Progenitor cell of endocrine pancreas (in vitro differentiated cells): ENCODE results near the gene DGCR8. TPM values are rescaled to one million over a fixed set of nuclear protein-coding genes. Genes with fewer than 3 reads are reported as not detected.

Experiments used
- DNase-seq: peaks from one replicate; pipeline ENCODE4 v3.0.0; 2021; ENCODE audit warnings: low spot score; ENCODE audit not compliant: unreplicated experiment
- H3K27ac Mint-ChIP-seq: 2 replicates; pipeline ENCODE4 v1.8.0; 2021; ENCODE audit warnings: mild to moderate bottlenecking, moderate library complexity, mixed read lengths
- H3K27me3 Mint-ChIP-seq: 2 replicates; pipeline ENCODE4 v1.8.0; 2021; ENCODE audit warnings: mixed read lengths
- H3K36me3 Mint-ChIP-seq: 2 replicates; pipeline ENCODE4 v1.8.0; 2022; ENCODE audit warnings: mixed read lengths; ENCODE audit not compliant: insufficient read depth
- H3K4me1 Mint-ChIP-seq: 2 replicates; pipeline ENCODE4 v1.8.0; 2021; ENCODE audit warnings: low read depth, mixed read lengths
- H3K4me3 Mint-ChIP-seq: 2 replicates; pipeline ENCODE4 v1.8.0; 2021; ENCODE audit warnings: low read depth, mild to moderate bottlenecking, moderate library complexity, mixed read lengths
- H3K9me3 Mint-ChIP-seq: 2 replicates; pipeline ENCODE4 v1.8.0; 2021; ENCODE audit warnings: low read depth, mixed read lengths
- total RNA-seq: library from RNA; stranded (reverse); gene quantifications from 2 replicates; pipeline ENCODE4 v1.2.1, GENCODE V29; 2021
- TF ChIP-seq, protein P1 (sequence below): fragments of 200-600 bp; sonication (generic); IDR thresholded peaks from one replicate; pipeline ENCODE4 v1.5.0; 2021; ENCODE audit warnings: antibody characterized with exemption, mild to moderate bottlenecking; ENCODE audit not compliant: unreplicated experiment

DGCR8 gene
- total RNA-seq, 1 donor from 2014 or later: 75.8 TPM

DNA sequence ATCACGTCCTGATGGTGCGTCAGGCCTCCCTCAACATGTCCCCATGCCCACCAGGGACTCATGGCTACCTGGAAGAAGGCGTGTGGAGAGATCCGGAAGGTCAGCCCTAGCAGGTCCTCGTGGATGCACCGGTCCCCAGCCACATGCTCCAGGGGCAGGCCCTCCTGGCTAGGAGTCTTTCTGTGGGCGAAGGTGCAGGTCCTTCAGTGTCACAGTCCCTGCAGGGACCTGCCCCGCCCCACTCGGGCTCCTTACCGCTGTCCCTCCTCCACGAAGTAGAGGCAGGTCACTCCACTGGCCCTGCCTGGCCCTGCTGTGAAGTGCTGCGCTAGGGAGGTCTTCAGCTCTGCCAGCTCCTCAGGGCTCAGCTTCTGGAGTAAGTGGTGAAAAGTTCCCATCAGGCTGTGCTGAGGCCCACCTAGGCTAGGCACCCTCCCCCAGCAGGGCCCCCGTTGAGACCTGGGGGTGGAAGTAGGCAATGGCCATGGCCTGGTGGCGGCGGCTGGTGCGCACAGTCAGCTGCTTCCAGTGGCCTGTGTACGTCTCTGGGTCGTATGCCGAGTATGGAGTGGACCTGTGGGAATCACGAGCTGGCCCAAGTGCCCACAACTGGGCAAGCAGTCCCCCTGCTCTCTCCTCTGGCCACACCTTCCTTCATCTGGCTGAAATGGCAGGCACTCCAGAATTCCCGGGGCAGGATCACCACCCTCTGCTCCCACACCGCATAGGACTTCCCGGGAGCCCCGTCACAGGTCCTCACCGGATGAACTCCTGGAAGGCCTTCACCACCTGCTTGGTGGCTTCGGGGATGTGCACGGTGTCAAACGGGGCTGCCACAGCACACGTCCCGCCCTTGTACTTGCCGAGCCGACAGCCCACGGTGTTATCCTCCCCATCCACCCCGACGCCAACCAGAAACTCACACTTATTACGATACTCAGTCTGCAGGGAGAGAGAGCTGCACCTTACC, 34.8 kb downstream of the DGCR8 start:
- no peaks in the 10 kb centered on the region for H3K27me3 Mint-ChIP-seq
- peaks cover 4% of the 10 kb centered on the region for H3K36me3 Mint-ChIP-seq
- no peak for DNase-seq
- no peaks in the 10 kb centered on the region for H3K9me3 Mint-ChIP-seq
- H3K27ac Mint-ChIP-seq: peak overlapping the region; percentile 84
- peaks cover 12% of the 10 kb centered on the region for H3K4me1 Mint-ChIP-seq
- H3K4me3 Mint-ChIP-seq: peak overlapping the region; percentile 27
- TF ChIP-seq, protein P1, sequence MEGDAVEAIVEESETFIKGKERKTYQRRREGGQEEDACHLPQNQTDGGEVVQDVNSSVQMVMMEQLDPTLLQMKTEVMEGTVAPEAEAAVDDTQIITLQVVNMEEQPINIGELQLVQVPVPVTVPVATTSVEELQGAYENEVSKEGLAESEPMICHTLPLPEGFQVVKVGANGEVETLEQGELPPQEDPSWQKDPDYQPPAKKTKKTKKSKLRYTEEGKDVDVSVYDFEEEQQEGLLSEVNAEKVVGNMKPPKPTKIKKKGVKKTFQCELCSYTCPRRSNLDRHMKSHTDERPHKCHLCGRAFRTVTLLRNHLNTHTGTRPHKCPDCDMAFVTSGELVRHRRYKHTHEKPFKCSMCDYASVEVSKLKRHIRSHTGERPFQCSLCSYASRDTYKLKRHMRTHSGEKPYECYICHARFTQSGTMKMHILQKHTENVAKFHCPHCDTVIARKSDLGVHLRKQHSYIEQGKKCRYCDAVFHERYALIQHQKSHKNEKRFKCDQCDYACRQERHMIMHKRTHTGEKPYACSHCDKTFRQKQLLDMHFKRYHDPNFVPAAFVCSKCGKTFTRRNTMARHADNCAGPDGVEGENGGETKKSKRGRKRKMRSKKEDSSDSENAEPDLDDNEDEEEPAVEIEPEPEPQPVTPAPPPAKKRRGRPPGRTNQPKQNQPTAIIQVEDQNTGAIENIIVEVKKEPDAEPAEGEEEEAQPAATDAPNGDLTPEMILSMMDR: no peak

DNA sequence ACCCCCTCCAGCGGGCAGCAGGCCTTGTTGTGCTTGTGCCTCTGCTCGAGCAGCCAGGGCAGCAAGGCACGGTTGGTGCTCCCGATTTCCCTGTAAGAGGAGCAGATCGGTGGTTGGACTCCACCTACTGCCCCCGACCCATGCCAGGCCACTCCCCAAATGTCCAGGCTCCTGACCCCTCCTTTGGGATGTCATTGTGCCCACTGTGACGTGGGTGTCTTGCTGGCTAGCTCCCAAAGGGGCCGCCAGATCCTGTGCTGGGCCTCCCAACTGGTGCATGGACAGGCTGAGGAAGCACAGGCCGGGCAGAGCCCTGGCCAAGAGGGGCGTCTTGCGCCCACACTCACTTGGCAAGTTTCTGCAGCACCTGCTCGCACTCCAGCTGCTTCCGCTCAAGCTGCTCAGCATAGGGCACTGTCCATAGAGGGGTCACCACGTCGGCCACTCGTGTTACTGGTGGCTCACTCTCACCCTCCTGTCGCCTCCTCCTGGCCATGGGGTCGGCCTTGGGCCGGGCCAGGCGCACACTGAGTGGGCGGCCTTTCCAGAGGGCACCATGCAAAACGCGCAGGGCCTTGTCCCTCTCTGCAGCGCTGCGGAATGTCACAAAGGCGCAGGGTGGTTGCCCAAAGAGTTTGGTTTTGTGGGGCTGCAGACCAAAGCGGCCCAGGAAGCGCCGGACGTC, 35.8 kb downstream of the DGCR8 start, which contains the start of gene RANBP1:
TSS of gene RANBP1 (plus strand) at position 414 of the 685 bp plus-strand sequence. CDS start at position 495, 81 bp downstream.
- Mint-ChIP-seq H3K36me3 (peaks cover 4% of the 10 kb centered on the region), H3K27me3 (no peaks in the 10 kb centered on the region), H3K4me3 (peak within 1 kb of the TSS; percentile 85), H3K9me3 (no peaks in the 10 kb centered on the region), H3K27ac (peak within 1 kb of the TSS; percentile 87), H3K4me1 (peaks cover 12% of the 10 kb centered on the region)
- TF ChIP-seq, protein P1: no peak
- no peak for DNase-seq

DNA sequence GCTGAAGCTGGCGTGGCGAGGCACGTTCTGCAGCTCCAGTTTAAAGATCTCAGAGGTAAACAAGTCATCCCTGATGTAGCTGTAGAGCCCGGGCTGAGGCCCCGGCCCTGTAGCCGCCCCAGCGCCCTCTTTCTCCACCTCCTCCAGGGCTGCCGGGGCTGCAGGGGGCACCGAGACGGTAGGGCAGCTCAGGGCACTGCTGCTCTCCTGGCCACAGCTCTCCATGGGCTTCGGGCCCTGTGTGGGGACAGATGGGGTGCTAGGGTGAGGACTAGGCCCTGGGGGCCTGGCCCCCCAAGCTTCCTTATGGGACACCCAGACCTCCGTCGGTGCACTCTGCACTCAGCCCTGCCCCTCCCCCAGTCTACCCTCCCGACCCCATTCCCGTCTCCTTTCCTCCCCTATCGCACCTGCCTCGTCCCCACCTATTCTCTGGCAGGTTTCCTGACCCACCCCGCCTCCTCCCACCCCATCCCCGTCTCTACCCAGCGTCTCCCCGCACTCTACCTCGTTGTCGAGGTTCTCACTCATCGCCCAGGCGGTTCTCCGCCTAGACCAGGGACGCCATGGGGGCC, 36.4 kb downstream of the DGCR8 start:
- TF ChIP-seq, protein P1: no peak
- H3K27me3 Mint-ChIP-seq: no peaks in the 10 kb centered on the region
- H3K9me3 Mint-ChIP-seq: no peaks in the 10 kb centered on the region
- H3K27ac Mint-ChIP-seq: peak overlapping the region; percentile 87
- peaks cover 12% of the 10 kb centered on the region for H3K4me1 Mint-ChIP-seq
- DNase-seq: no peak
- peaks cover 4% of the 10 kb centered on the region for H3K36me3 Mint-ChIP-seq
- H3K4me3 Mint-ChIP-seq: peak overlapping the region; percentile 85

DNA sequence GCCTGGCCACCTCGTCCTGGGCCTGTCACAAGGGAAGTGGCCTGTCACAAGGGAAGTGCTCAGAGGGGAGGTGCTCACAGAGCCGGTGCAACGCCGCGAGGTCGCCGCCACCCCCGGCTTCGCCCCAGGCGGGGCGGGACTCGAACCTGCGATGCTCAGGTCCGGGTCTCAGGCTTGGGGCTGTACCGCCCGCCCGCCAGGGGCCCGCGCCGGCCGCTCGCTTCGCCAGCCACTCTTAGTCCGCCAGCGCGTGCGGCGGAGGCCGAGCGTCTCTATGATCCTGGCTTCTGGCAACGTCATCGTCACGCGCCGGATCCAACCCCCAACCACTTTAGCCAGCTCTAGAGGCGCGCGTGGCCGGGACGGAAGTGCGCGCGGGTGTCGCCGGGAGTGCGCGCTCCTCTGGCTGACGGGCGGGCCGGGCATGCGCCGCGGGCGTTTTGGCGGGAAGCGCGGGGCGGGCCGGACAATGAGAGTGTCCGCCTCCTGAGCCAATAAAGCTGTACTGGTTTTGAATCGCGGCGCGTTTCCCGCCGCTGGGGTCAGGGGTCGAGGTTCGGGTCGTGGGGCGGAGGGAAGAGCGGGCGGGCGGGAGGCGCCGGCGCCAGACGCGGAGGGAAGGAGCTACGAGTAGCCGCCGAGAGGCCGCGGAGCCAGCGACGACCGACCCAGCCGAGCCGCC, 37.1 kb downstream of the DGCR8 start, which contains the start of gene TRMT2A:
TSS of gene TRMT2A (minus strand) at position 276 of the 682 bp plus-strand sequence. CDS start 320 bp downstream, outside the sequence.
- H3K4me3 Mint-ChIP-seq: peak within 1 kb of the TSS; percentile 87
- peaks cover 5% of the 10 kb centered on the region for H3K36me3 Mint-ChIP-seq
- TF ChIP-seq, protein P1: peak; percentile 14
- H3K9me3 Mint-ChIP-seq: no peaks in the 10 kb centered on the region
- DNase-seq: peak; percentile 97
- H3K27ac Mint-ChIP-seq: peak within 1 kb of the TSS; percentile 92
- no peaks in the 10 kb centered on the region for H3K27me3 Mint-ChIP-seq
- peaks cover 12% of the 10 kb centered on the region for H3K4me1 Mint-ChIP-seq
